Smooth muscle cell (in vitro differentiated cells): ENCODE data around the gene SAP30L. TPM values are rescaled to one million over a fixed set of nuclear protein-coding genes. Genes with fewer than 3 reads are reported as not detected.

Source experiments
- DNase-seq: peaks from one replicate; lab custom pipeline; 2025; ENCODE audit not compliant: unreplicated experiment; lab: John Stamatoyannopoulos, UW
- H2AFZ ChIP-seq: fragments of 200-600 bp; sonication (generic); 2 replicates; pipeline ENCODE4 v1.6.0; 2016; ENCODE audit warnings: antibody characterized with exemption, low read depth, mild to moderate bottlenecking
- H3F3A ChIP-seq: fragments of 200-600 bp; sonication (generic); 2 replicates; pipeline ENCODE4 v1.6.0; 2017; ENCODE audit warnings: antibody characterized with exemption, low read depth
- H3K27ac ChIP-seq: fragments of 200-600 bp; sonication (generic); 2 replicates; pipeline ENCODE4 v1.5.1; 2016; ENCODE audit warnings: low read depth, mild to moderate bottlenecking
- H3K27me3 ChIP-seq: fragments of 200-600 bp; sonication (generic); 2 replicates; pipeline ENCODE4 v1.6.1; 2016; ENCODE audit warnings: low read depth, mild to moderate bottlenecking
- H3K36me3 ChIP-seq: fragments of 200-600 bp; sonication (generic); 2 replicates; pipeline ENCODE4 v1.5.1; 2016; ENCODE audit warnings: low read depth
- H3K4me1 ChIP-seq: fragments of 200-600 bp; sonication (generic); 2 replicates; pipeline ENCODE4 v1.5.1; 2016; ENCODE audit warnings: low read depth
- H3K4me2 ChIP-seq: fragments of 200-600 bp; sonication (generic); 2 replicates; pipeline ENCODE4 v1.6.0; 2016; ENCODE audit warnings: mild to moderate bottlenecking
- H3K4me3 ChIP-seq: fragments of 200-600 bp; sonication (generic); 2 replicates; pipeline ENCODE4 v1.5.1; 2016; ENCODE audit warnings: mild to moderate bottlenecking
- H3K79me2 ChIP-seq: fragments of 200-600 bp; sonication (generic); 2 replicates; pipeline ENCODE4 v1.6.0; 2016; ENCODE audit warnings: low read depth, mild to moderate bottlenecking
- H3K9ac ChIP-seq: fragments of 200-600 bp; sonication (generic); 2 replicates; pipeline ENCODE4 v1.6.0; 2016; ENCODE audit warnings: low read depth
- H3K9me3 ChIP-seq: fragments of 200-600 bp; sonication (generic); replicated peaks from 2 replicates; pipeline ENCODE4 v1.5.1; 2016; ENCODE audit warnings: low read depth
- H4K20me1 ChIP-seq: fragments of 200-600 bp; sonication (generic); 2 replicates; pipeline ENCODE4 v1.6.0; 2016; ENCODE audit warnings: low read depth
- WGBS: methylation state at CpG from one replicate; pipeline ENCODE4 v1.1.7; 2016; ENCODE audit warnings: low lambda C conversion rate; 5-methylcytosine and 5-hydroxymethylcytosine counted together
- polyA plus RNA-seq: library from polyadenylated mRNA; unstranded; fragments of >200 nt; fragmentation: Nextera tagmentation; extraction: Ambion mirVana; gene quantifications from 2 replicates; pipeline ENCODE4 v1.2.1, GENCODE V29; 2016
- total RNA-seq: library from RNA; depleted of rRNA; stranded (reverse); fragments of >200 nt; gene quantifications from 2 replicates; pipeline ENCODE4 v1.2.3, GENCODE V29; 2014
- TF ChIP-seq, protein P1 (sequence below): fragments of 200-600 bp; sonication (generic); IDR thresholded peaks from 2 replicates; pipeline ENCODE4 v1.5.1; 2017; ENCODE audit warnings: borderline replicate concordance, mild to moderate bottlenecking, antibody characterized with exemption; ENCODE audit not compliant: insufficient read depth, poor library complexity, severe bottlenecking

SAP30L gene
- total and polyA plus RNA-seq, 2 experiments from 2014 or later = 32.7 to 44.2 TPM

GRCh38 chr5:154484393-154485095, 38.7 kb downstream of the SAP30L start:
- 18% methylated on average over 15 of the region's 15 CpGs for WGBS
- peak overlapping the region; percentile 64 for H2AFZ ChIP-seq
- no peaks in the 10 kb centered on the region for H3K79me2 ChIP-seq
- peaks cover 53% of the 10 kb centered on the region for H3K27me3 ChIP-seq
- peaks cover 9% of the 10 kb centered on the region for H3F3A ChIP-seq
- peak overlapping the region; percentile 83 for H3K4me2 ChIP-seq
- no peaks in the 10 kb centered on the region for H3K36me3 ChIP-seq
- no peaks in the 10 kb centered on the region for H4K20me1 ChIP-seq
- H3K4me3 ChIP-seq = peak overlapping the region; percentile 33
- TF ChIP-seq, protein P1, sequence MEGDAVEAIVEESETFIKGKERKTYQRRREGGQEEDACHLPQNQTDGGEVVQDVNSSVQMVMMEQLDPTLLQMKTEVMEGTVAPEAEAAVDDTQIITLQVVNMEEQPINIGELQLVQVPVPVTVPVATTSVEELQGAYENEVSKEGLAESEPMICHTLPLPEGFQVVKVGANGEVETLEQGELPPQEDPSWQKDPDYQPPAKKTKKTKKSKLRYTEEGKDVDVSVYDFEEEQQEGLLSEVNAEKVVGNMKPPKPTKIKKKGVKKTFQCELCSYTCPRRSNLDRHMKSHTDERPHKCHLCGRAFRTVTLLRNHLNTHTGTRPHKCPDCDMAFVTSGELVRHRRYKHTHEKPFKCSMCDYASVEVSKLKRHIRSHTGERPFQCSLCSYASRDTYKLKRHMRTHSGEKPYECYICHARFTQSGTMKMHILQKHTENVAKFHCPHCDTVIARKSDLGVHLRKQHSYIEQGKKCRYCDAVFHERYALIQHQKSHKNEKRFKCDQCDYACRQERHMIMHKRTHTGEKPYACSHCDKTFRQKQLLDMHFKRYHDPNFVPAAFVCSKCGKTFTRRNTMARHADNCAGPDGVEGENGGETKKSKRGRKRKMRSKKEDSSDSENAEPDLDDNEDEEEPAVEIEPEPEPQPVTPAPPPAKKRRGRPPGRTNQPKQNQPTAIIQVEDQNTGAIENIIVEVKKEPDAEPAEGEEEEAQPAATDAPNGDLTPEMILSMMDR = no peak
- no peaks in the 10 kb centered on the region for H3K9me3 ChIP-seq
- peaks cover 16% of the 10 kb centered on the region for H3K4me1 ChIP-seq
- H3K27ac ChIP-seq = no peak overlapping the region
- no peak for DNase-seq
- peak overlapping the region; percentile 36 for H3K9ac ChIP-seq

DNA sequence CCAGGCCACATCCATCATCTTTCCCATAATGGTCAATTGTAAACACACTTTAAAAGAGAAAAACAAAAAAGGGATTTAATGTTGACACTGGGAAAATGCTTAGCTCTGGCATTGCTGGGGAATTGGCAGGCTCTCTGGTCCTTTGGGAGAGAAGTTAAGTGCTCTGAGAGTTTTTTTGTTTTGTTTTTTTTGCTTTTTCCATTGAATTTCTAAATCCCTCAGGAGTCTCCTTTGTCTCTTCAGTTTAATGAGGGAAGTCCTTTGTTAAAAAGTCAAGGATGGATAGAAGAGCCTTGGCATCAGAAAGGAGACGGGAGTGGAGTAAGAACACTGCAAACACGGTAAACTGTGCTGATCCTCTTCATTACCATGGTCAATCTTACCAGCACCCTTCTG, 39.3 kb downstream of the SAP30L start:
- TF ChIP-seq, protein P1 = no peak
- 28% methylated on average over 2 of the region's 2 CpGs for WGBS
- H3K4me2 ChIP-seq = peak overlapping the region; percentile 83

DNA sequence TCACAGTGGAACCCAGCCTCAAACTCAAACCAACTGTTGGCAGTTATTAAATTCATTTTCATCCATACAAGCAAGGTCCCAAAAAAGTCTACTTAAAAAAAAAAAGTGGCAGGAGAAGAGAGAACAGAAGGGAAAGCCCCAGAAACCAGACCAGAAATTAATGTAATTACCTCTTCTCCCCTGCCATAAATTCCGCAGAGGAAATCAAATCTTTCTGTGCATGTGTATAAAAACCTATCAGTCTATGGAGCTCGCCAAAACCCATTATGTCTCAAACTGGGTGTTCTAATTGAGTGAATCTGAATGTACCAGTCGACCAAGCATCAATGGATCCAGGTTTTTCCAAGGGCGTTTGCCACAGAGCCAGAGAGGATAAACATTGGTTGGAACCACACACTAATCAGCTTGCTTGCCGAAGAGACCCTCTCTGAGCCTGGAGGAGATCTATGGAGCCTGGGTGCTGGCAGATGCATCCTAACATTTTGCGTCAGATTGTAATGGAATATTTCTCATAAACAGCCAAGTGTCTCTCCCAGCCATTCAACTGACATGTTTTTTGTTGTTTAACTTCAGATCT, 40.1 kb downstream of the SAP30L start:
- 30% methylated on average over 6 of the region's 6 CpGs for whole genome bisulfite sequencing
- H3K4me3 ChIP-seq = no peak overlapping the region

More for the DNA sequence above, 39.3 kb downstream of the SAP30L start:
- Histone ChIP-seq H2AFZ (peak overlapping the region; percentile 64), H3K79me2 (no peaks in the 10 kb centered on the region), H3F3A (peaks cover 7% of the 10 kb centered on the region), H3K36me3 (no peaks in the 10 kb centered on the region), H3K4me1 (peaks cover 15% of the 10 kb centered on the region), H3K27me3 (peaks cover 47% of the 10 kb centered on the region), H3K9me3 (no peaks in the 10 kb centered on the region), H4K20me1 (no peaks in the 10 kb centered on the region), H3K4me3 (peak overlapping the region; percentile 33), H3K9ac (no peak overlapping the region), H3K27ac (no peak overlapping the region)
- no peak for DNase-seq

More for the DNA sequence above, 40.1 kb downstream of the SAP30L start:
- Histone ChIP-seq H3K4me1 (peaks cover 15% of the 10 kb centered on the region), H3F3A (no peaks in the 10 kb centered on the region), H2AFZ (no peak overlapping the region), H3K9me3 (no peaks in the 10 kb centered on the region), H3K27ac (no peak overlapping the region), H3K79me2 (no peaks in the 10 kb centered on the region), H3K27me3 (peaks cover 39% of the 10 kb centered on the region), H3K9ac (no peak overlapping the region), H4K20me1 (no peaks in the 10 kb centered on the region), H3K4me2 (peak overlapping the region; percentile 83), H3K36me3 (no peaks in the 10 kb centered on the region)
- no peak for DNase-seq
- TF ChIP-seq, protein P1 = no peak
